MCF 10A (cell line): ENCODE results near the gene SOS1. TPM values are rescaled to one million over a fixed set of nuclear protein-coding genes. Genes with fewer than 3 reads are reported as not detected.
A peak's percentile ranks its signal among the peaks of the same experiment; 100 is the strongest.

ENCODE experiments used
- BruUV-seq: library from RNA; stranded (reverse); fragments of 400-500 nt; replicated peaks from 2 replicates; lab custom pipeline; 2021; lab: Mats Ljungman, UMichigan
- CTCF ChIA-PET: fragments of 300-600 bp; sonication (Branson Sonifier 250); formaldehyde crosslinking; extraction: SDS; loops from one replicate; lab custom pipeline; 2021; ENCODE audit warnings: antibody characterized with exemption, inconsistent platforms; lab: Yijun Ruan, JAX
- POLR2A ChIA-PET: fragments of 300-600, 350-650 bp; sonication (Branson Sonifier 250); formaldehyde crosslinking; extraction: SDS; loops from one replicate; lab custom pipeline; 2020; ENCODE audit warnings: antibody characterized with exemption, inconsistent platforms; lab: Yijun Ruan, JAX
- DNase-seq: peaks from one replicate; pipeline ENCODE4 v3.0.0-alpha.2; 2018; ENCODE audit not compliant: unreplicated experiment
- H3K27ac Mint-ChIP-seq: one replicate; pipeline ENCODE4 v1.8.0; 2022; ENCODE audit warnings: mild to moderate bottlenecking, low read depth, mixed read lengths; ENCODE audit not compliant: unreplicated experiment
- H3K27me3 Mint-ChIP-seq: one replicate; pipeline ENCODE4 v1.8.0; 2022; ENCODE audit warnings: mixed read lengths; ENCODE audit not compliant: insufficient read depth, unreplicated experiment
- H3K36me3 Mint-ChIP-seq: one replicate; pipeline ENCODE4 v1.8.0; 2022; ENCODE audit warnings: mild to moderate bottlenecking, moderate library complexity, mixed read lengths; ENCODE audit not compliant: insufficient read depth, unreplicated experiment
- H3K4me1 Mint-ChIP-seq: one replicate; pipeline ENCODE4 v1.8.0; 2022; ENCODE audit warnings: mixed read lengths; ENCODE audit not compliant: insufficient read depth, unreplicated experiment
- H3K4me3 Mint-ChIP-seq: one replicate; pipeline ENCODE4 v1.8.0; 2022; ENCODE audit warnings: mild to moderate bottlenecking, moderate library complexity, mixed read lengths; ENCODE audit not compliant: unreplicated experiment
- H3K9me3 Mint-ChIP-seq: one replicate; pipeline ENCODE4 v1.8.0; 2022; ENCODE audit warnings: mixed read lengths; ENCODE audit not compliant: unreplicated experiment
- intact Hi-C: fragments of 100-400 bp; cut with micrococcal nuclease; formaldehyde crosslinking; loops from 2 replicates; pipeline ENCODE4 v1.14.1; 2022
- total RNA-seq: library from RNA; stranded (reverse); gene quantifications from 2 replicates; pipeline ENCODE4 v1.2.3, GENCODE V29; 2022
- TF ChIP-seq, protein P1 (sequence below): fragments of 200-600 bp; IDR thresholded peaks from one replicate; pipeline ENCODE4 v1.8.0; 2022; ENCODE audit warnings: antibody characterized with exemption, mild to moderate bottlenecking; ENCODE audit not compliant: unreplicated experiment

SOS1 gene
- total RNA-seq, 1 experiment from 2014 or later = 18.5 TPM

DNA sequence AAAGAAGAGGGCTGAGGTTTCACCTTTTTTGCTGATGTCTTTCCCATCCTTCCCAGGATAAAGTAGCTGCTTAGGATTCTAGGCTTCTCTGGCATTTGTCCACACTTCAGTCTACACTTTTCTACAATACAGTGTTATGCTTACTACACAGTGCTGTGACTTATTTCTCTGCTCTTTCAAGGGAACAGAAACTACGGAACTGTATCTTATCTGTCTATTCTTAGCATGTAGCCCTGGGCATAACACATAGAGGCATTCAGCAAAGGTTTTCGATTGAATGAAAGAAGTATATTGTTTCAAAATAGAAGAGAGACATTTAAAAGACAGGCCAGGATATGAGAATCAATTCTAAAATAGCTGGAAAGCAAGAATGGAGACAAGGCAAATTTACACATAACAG, 120.3 kb downstream of the SOS1 start:
- H3K27me3 Mint-ChIP-seq = no peaks in the 10 kb centered on the region
- peaks cover 5% of the 10 kb centered on the region for H3K4me1 Mint-ChIP-seq
- no peak overlapping the region for H3K4me3 Mint-ChIP-seq
- no peak for DNase-seq
- no TSS peak for BruUV-seq
- peaks cover 78% of the 10 kb centered on the region for H3K36me3 Mint-ChIP-seq
- TF ChIP-seq, protein P1, sequence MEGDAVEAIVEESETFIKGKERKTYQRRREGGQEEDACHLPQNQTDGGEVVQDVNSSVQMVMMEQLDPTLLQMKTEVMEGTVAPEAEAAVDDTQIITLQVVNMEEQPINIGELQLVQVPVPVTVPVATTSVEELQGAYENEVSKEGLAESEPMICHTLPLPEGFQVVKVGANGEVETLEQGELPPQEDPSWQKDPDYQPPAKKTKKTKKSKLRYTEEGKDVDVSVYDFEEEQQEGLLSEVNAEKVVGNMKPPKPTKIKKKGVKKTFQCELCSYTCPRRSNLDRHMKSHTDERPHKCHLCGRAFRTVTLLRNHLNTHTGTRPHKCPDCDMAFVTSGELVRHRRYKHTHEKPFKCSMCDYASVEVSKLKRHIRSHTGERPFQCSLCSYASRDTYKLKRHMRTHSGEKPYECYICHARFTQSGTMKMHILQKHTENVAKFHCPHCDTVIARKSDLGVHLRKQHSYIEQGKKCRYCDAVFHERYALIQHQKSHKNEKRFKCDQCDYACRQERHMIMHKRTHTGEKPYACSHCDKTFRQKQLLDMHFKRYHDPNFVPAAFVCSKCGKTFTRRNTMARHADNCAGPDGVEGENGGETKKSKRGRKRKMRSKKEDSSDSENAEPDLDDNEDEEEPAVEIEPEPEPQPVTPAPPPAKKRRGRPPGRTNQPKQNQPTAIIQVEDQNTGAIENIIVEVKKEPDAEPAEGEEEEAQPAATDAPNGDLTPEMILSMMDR = no peak
- H3K27ac Mint-ChIP-seq = no peak overlapping the region
- ChIA-PET POLR2A (interaction anchor here (0.5 kb wide), 1 partner anchor 19 kb away, joined by 4 read pairs; no protein-coding TSS in a partner anchor), CTCF (no interaction called here)
- intact Hi-C loops = no loop called here
- H3K9me3 Mint-ChIP-seq = no peaks in the 10 kb centered on the region

DNA sequence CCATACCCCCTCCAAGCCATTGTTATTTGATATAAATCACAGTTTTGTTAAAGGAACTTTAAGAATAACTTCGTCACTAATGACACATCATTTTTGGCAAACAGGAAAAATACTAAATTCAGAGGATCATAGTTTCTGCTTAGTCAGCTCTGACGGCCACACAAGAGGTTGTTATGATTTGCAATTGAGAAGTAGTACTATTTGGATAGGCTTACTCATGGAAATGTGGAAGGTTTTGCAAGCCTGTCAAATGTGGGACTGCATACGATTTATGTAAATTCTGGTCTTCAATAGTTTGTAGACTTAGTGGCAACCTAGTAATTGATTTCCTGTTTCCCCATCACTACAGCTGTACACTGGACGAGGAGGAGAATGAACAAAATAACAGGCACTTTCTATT, 123.1 kb downstream of the SOS1 start:
- Mint-ChIP-seq H3K4me3 (no peak overlapping the region), H3K36me3 (peaks cover 78% of the 10 kb centered on the region), H3K27me3 (no peaks in the 10 kb centered on the region), H3K4me1 (peaks cover 5% of the 10 kb centered on the region), H3K9me3 (no peaks in the 10 kb centered on the region), H3K27ac (peak overlapping the region; percentile 73)
- DNase-seq = peak; percentile 83
- no TSS peak for BruUV-seq
- TF ChIP-seq, protein P1 = no peak
- intact Hi-C loops = no loop called here
- ChIA-PET CTCF (interaction anchor here (1.8 kb wide), 1 partner anchor 50 kb away, joined by 5 read pairs; no protein-coding TSS in a partner anchor), POLR2A (interaction anchor here (0.7 to 0.9 kb wide), 2 partner anchors 27 to 273 kb away, joined by 3 to 5 read pairs; no protein-coding TSS in a partner anchor)

DNA sequence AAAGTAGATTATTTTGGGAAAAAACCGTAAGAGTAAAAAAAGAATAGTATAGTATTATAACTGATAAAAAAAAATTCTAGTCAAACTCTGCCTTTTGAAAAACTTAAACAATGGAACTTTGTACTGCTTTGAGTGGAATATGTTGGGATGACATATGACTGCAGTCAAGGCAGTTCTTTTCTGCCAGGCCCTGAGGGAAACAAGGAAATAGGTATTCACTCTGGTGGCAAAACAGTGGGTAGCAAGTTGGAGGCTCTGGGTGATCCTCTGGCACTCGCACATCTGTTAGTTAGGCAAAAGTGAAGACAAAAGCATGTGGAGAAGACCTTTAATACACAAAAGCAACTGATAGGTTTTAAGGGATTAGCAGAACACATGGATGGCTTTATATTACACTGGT, 129.0 kb downstream of the SOS1 start:
- CTCF ChIA-PET = interaction anchor here (0.6 kb wide), 1 partner anchor 115 kb away, joined by 4 read pairs; no protein-coding TSS in a partner anchor
- TF ChIP-seq, protein P1 = no peak
- Mint-ChIP-seq H3K36me3 (peaks cover 52% of the 10 kb centered on the region), H3K27ac (no peak overlapping the region), H3K27me3 (no peaks in the 10 kb centered on the region), H3K4me3 (no peak overlapping the region), H3K9me3 (no peaks in the 10 kb centered on the region), H3K4me1 (no peaks in the 10 kb centered on the region)
- BruUV-seq = no TSS peak
- no peak for DNase-seq
- intact Hi-C loops = no loop called here
- POLR2A ChIA-PET = no interaction called here

DNA sequence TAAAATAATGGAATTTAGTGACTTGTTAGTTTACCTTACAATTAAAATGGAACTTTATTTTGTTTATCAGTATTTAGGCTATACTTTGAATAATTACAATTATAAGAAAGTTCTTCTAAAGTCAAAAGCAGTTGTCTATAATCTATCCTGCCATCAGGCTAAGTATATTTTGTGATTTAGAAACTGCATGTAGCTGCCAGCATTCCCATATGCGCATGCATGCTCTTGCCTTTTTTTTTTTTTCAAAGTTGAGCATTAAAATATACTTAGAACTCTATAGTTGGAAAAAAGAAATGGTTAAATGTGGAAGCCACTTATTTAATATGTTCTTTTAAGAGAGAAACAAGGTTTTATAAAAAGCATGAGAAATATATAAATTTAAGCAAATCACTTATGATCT, 132.1 kb downstream of the SOS1 start:
- no peak for DNase-seq
- H3K36me3 Mint-ChIP-seq = peaks cover 48% of the 10 kb centered on the region
- H3K27me3 Mint-ChIP-seq = no peaks in the 10 kb centered on the region
- no peak overlapping the region for H3K27ac Mint-ChIP-seq
- TF ChIP-seq, protein P1 = no peak
- intact Hi-C loops = no loop called here
- H3K4me3 Mint-ChIP-seq = no peak overlapping the region
- BruUV-seq = no TSS peak
- no peaks in the 10 kb centered on the region for H3K9me3 Mint-ChIP-seq
- POLR2A ChIA-PET = interaction anchor here (0.6 to 1.2 kb wide), 2 partner anchors 42 to 132 kb away, joined by 3 to 4 read pairs; partner anchors contain the start of gene SOS1
- H3K4me1 Mint-ChIP-seq = no peaks in the 10 kb centered on the region
- CTCF ChIA-PET = interaction anchor here (1.3 kb wide), 1 partner anchor 41 kb away, joined by 5 read pairs; no protein-coding TSS in a partner anchor
